ENCODE results near the gene GAD1. TPM values are rescaled to one million over a fixed set of nuclear protein-coding genes. Genes with fewer than 3 reads are reported as not detected.

GAD1 gene
- total and polyA plus RNA-seq, 2 of the 4 experiments (the other 2 are of a cell fraction): not detected

- Histone ChIP-seq H3K27me3 (ENCODE audit: control insufficient read depth, insufficient read depth, low read length) (no peaks in the 10 kb centered on the region), H2BK5ac (ENCODE audit: low read depth, low read length, poor library complexity, severe bottlenecking) (no peak overlapping the region), H3K36me3 (ENCODE audit: control insufficient read depth, insufficient read depth, low read length) (no peaks in the 10 kb centered on the region), H4K5ac (ENCODE audit: low read depth, low read length) (no peak overlapping the region), H3K23ac (ENCODE audit: low read depth, low read length) (no peak overlapping the region), H3K9ac (ENCODE audit: low read depth, low read length) (no peak overlapping the region), H3K79me1 (ENCODE audit: low read depth in 1 of 2, low read length in 2 of 2) (no peaks in the 10 kb centered on the region), H2AK5ac (ENCODE audit: low read depth, low read length) (no peak overlapping the region), H2BK20ac (ENCODE audit: low read depth, low read length) (no peak overlapping the region), H2BK15ac (ENCODE audit: low read depth, low read length) (no peak overlapping the region), H3K4me1 (ENCODE audit: control insufficient read depth, insufficient read depth, low read length) (no peaks in the 10 kb centered on the region), H4K20me1 (ENCODE audit: insufficient read depth, low read length) (no peaks in the 10 kb centered on the region), H4K91ac (ENCODE audit: insufficient read depth, low read depth, low read length) (no peak overlapping the region), H3K4me2 (ENCODE audit: low read depth, low read length) (no peak overlapping the region), H3K56ac (ENCODE audit: extremely low read depth, insufficient read depth, low read length) (no peak overlapping the region), H3K27ac (ENCODE audit: insufficient read depth, low read length) (no peak overlapping the region), H3K14ac (replicated peaks; ENCODE audit: low read depth, low read length) (no peak overlapping the region), H2AFZ (replicated peaks; ENCODE audit: low read length, poor library complexity) (no peak overlapping the region), H3K18ac (ENCODE audit: low read depth, low read length) (no peak overlapping the region), H3K4me3 (ENCODE audit: insufficient read depth, low read depth, low read length) (no peak overlapping the region), H2BK120ac (ENCODE audit: low read depth, low read length) (no peak overlapping the region), H2AK9ac (replicated peaks; ENCODE audit: low read depth, low read length, poor library complexity) (no peak overlapping the region), H3K4ac (ENCODE audit: low read depth, low read length) (no peak overlapping the region), H3K9me3 (ENCODE audit: control insufficient read depth, insufficient read depth, low read length) (no peaks in the 10 kb centered on the region), H3K9me1 (ENCODE audit: insufficient read depth, low read length) (no peaks in the 10 kb centered on the region), H4K8ac (ENCODE audit: low read depth in 2 of 2, low read length in 2 of 2) (no peak overlapping the region)
- CTCF ChIA-PET: interaction anchor here (0.7 to 3.8 kb wide), 2 partner anchors 10 to 52 kb away, joined by 3 to 13 read pairs; no protein-coding TSS in a partner anchor
- DNase-seq (no peak), ATAC-seq (ENCODE audit: low read depth) (no peak)
- dilution Hi-C loops (cut with HindIII; ENCODE audit: low sequenced_read_pairs, unreplicated experiment): no loop called here
- intact Hi-C loops (cut with micrococcal nuclease): no loop called here
- in situ Hi-C loops (cut with MboI; ENCODE audit: low sequenced_read_pairs): no loop called here
- POLR2A ChIA-PET (ENCODE audit: unreplicated experiment): no interaction called here
- no peak for TF ChIP-seq POLR2A (IDR thresholded peaks at IDR 0.05; ENCODE audit: low read depth, low read length)
- no TSS peak for BruUV-seq (replicated peaks)
- no CpG with 5 or more reads among the region's 4 CpGs for WGBS, 2 experiments (ENCODE audit: extremely low coverage in 2 of 2, insufficient read length in 1 of 2)
Observed at GRCh38 chr2:170863087-170863486, 46.4 kb downstream of the GAD1 start.

Data from IMR-90 (cell line).